Smooth muscle cell (in vitro differentiated cells): ENCODE results near the gene PPP2R2B. TPM values are rescaled to one million over a fixed set of nuclear protein-coding genes. Genes with fewer than 3 reads are reported as not detected.

ENCODE experiments used
- DNase-seq: peaks from one replicate; lab custom pipeline; 2025; ENCODE audit not compliant: unreplicated experiment; lab: John Stamatoyannopoulos, UW
- H2AFZ ChIP-seq: fragments of 200-600 bp; sonication (generic); 2 replicates; pipeline ENCODE4 v1.6.0; 2016; ENCODE audit warnings: antibody characterized with exemption, low read depth, mild to moderate bottlenecking
- H3F3A ChIP-seq: fragments of 200-600 bp; sonication (generic); 2 replicates; pipeline ENCODE4 v1.6.0; 2017; ENCODE audit warnings: antibody characterized with exemption, low read depth
- H3K27ac ChIP-seq: fragments of 200-600 bp; sonication (generic); 2 replicates; pipeline ENCODE4 v1.5.1; 2016; ENCODE audit warnings: low read depth, mild to moderate bottlenecking
- H3K27me3 ChIP-seq: fragments of 200-600 bp; sonication (generic); 2 replicates; pipeline ENCODE4 v1.6.1; 2016; ENCODE audit warnings: low read depth, mild to moderate bottlenecking
- H3K36me3 ChIP-seq: fragments of 200-600 bp; sonication (generic); 2 replicates; pipeline ENCODE4 v1.5.1; 2016; ENCODE audit warnings: low read depth
- H3K4me1 ChIP-seq: fragments of 200-600 bp; sonication (generic); 2 replicates; pipeline ENCODE4 v1.5.1; 2016; ENCODE audit warnings: low read depth
- H3K4me2 ChIP-seq: fragments of 200-600 bp; sonication (generic); 2 replicates; pipeline ENCODE4 v1.6.0; 2016; ENCODE audit warnings: mild to moderate bottlenecking
- H3K4me3 ChIP-seq: fragments of 200-600 bp; sonication (generic); 2 replicates; pipeline ENCODE4 v1.5.1; 2016; ENCODE audit warnings: mild to moderate bottlenecking
- H3K79me2 ChIP-seq: fragments of 200-600 bp; sonication (generic); 2 replicates; pipeline ENCODE4 v1.6.0; 2016; ENCODE audit warnings: low read depth, mild to moderate bottlenecking
- H3K9ac ChIP-seq: fragments of 200-600 bp; sonication (generic); 2 replicates; pipeline ENCODE4 v1.6.0; 2016; ENCODE audit warnings: low read depth
- H3K9me3 ChIP-seq: fragments of 200-600 bp; sonication (generic); replicated peaks from 2 replicates; pipeline ENCODE4 v1.5.1; 2016; ENCODE audit warnings: low read depth
- H4K20me1 ChIP-seq: fragments of 200-600 bp; sonication (generic); 2 replicates; pipeline ENCODE4 v1.6.0; 2016; ENCODE audit warnings: low read depth
- WGBS: methylation state at CpG from one replicate; pipeline ENCODE4 v1.1.7; 2016; ENCODE audit warnings: low lambda C conversion rate; 5-methylcytosine and 5-hydroxymethylcytosine counted together
- polyA plus RNA-seq: library from polyadenylated mRNA; unstranded; fragments of >200 nt; fragmentation: Nextera tagmentation; extraction: Ambion mirVana; gene quantifications from 2 replicates; pipeline ENCODE4 v1.2.1, GENCODE V29; 2016
- total RNA-seq: library from RNA; depleted of rRNA; stranded (reverse); fragments of >200 nt; gene quantifications from 2 replicates; pipeline ENCODE4 v1.2.3, GENCODE V29; 2014
- TF ChIP-seq, protein P1 (sequence below): fragments of 200-600 bp; sonication (generic); IDR thresholded peaks from 2 replicates; pipeline ENCODE4 v1.5.1; 2017; ENCODE audit warnings: borderline replicate concordance, mild to moderate bottlenecking, antibody characterized with exemption; ENCODE audit not compliant: insufficient read depth, poor library complexity, severe bottlenecking

The PPP2R2B gene
- total and polyA plus RNA-seq, 2 experiments from 2014 or later, result 0.89 to 2.2 TPM

DNA sequence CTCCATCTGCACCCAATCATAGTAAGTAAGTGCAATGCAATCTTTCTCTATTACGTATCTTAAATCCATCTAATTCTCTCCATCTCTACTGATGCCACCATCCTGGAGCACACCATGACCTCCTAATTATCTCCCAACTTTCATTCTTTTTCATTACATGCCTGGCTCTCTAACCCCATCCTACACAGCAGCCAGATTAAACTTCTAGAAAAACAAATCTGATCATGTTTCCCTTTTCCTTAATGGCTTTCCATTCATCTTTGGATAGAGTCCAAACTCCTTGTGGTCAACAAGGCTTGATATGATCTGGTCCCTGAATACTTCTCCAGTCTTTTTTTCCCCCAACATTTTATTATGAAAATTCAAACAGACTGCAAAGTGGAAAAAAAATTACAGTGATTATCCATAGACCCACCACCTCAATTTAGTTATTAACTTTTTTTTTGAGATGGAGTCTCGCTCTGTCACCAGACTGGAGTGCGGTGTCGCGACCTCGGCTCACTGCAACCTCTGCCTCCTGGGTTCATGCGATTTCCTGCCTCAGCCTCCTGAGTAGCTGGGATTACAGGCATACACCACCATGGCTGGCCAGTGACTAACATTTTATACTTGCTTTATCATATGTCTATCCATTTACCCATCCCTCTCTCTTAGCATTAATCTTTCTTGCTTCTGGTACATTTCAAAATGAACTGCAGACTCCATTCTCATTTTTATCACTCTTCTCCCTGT, 5.2 kb downstream of the PPP2R2B start:
- Histone ChIP-seq H3K9ac (no peak overlapping the region), H3K4me2 (no peak overlapping the region), H3K27me3 (peaks cover 28% of the 10 kb centered on the region), H3F3A (no peaks in the 10 kb centered on the region), H3K9me3 (no peaks in the 10 kb centered on the region), H3K27ac (no peak overlapping the region), H3K4me3 (no peak overlapping the region), H2AFZ (no peak overlapping the region), H3K36me3 (no peaks in the 10 kb centered on the region), H4K20me1 (no peaks in the 10 kb centered on the region), H3K79me2 (no peaks in the 10 kb centered on the region), H3K4me1 (peaks cover 9% of the 10 kb centered on the region)
- 87% methylated on average over 7 of the region's 7 CpGs for WGBS
- DNase-seq, result no peak
- TF ChIP-seq, protein P1, sequence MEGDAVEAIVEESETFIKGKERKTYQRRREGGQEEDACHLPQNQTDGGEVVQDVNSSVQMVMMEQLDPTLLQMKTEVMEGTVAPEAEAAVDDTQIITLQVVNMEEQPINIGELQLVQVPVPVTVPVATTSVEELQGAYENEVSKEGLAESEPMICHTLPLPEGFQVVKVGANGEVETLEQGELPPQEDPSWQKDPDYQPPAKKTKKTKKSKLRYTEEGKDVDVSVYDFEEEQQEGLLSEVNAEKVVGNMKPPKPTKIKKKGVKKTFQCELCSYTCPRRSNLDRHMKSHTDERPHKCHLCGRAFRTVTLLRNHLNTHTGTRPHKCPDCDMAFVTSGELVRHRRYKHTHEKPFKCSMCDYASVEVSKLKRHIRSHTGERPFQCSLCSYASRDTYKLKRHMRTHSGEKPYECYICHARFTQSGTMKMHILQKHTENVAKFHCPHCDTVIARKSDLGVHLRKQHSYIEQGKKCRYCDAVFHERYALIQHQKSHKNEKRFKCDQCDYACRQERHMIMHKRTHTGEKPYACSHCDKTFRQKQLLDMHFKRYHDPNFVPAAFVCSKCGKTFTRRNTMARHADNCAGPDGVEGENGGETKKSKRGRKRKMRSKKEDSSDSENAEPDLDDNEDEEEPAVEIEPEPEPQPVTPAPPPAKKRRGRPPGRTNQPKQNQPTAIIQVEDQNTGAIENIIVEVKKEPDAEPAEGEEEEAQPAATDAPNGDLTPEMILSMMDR, result no peak

- Histone ChIP-seq H3K4me1 (peaks cover 3% of the 10 kb centered on the region), H3K9me3 (no peaks in the 10 kb centered on the region), H3K4me2 (no peak overlapping the region), H2AFZ (no peak overlapping the region), H4K20me1 (no peaks in the 10 kb centered on the region), H3K36me3 (no peaks in the 10 kb centered on the region), H3K27ac (no peak overlapping the region), H3K9ac (no peak overlapping the region), H3K27me3 (peaks cover 23% of the 10 kb centered on the region), H3K4me3 (no peak overlapping the region), H3K79me2 (no peaks in the 10 kb centered on the region), H3F3A (no peaks in the 10 kb centered on the region)
- TF ChIP-seq, protein P1, result no peak
- DNase-seq, result no peak
- WGBS, result 67% methylated on average over 1 of the region's 1 CpG
Observed at GRCh38 chr5:146872188-146872587, 6.4 kb downstream of the PPP2R2B start.

DNA sequence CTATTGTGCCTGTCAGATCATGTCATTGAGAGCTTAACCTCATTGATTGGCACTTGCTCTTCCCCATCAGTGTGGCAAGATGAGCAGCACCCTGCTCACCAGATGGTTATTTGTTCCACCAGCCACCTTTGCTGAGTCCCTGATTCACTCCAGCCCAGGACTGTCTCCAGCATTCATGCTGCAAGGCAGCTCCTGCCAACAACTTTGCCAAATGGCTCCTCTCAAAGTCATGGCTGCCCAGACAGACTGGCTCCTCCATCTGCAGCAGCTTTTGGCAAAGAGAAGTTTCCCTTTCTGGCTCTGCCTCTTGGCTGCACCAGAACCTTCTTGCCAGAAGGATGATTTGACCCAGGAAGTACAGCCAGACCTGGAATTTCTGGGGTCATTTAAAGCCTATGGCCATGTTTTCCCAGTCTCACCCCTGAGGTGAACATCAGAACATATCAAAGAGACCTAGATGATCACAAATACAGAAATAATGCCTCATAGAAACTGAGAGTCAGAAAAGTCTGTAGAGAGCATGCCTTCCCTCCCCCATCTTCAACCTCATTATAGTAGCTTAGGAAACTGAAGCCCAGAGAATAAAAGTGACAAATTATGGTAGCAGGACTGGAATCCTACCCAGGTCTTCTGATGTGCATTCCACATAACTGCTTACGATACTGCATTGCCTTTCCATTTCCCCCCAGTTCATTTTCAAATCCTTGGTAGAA, 10.4 kb downstream of the PPP2R2B start:
- H2AFZ ChIP-seq, result no peak overlapping the region
- H3K4me1 ChIP-seq, result no peaks in the 10 kb centered on the region
- DNase-seq, result no peak
- H3K4me2 ChIP-seq, result no peak overlapping the region
- H3K9ac ChIP-seq, result no peak overlapping the region
- WGBS, result 91% methylated on average over 1 of the region's 1 CpG
- no peaks in the 10 kb centered on the region for H3F3A ChIP-seq
- H3K36me3 ChIP-seq, result no peaks in the 10 kb centered on the region
- TF ChIP-seq, protein P1, result no peak
- H3K79me2 ChIP-seq, result no peaks in the 10 kb centered on the region
- H3K27ac ChIP-seq, result no peak overlapping the region
- H3K4me3 ChIP-seq, result no peak overlapping the region
- no peaks in the 10 kb centered on the region for H3K27me3 ChIP-seq
- no peaks in the 10 kb centered on the region for H3K9me3 ChIP-seq
- no peaks in the 10 kb centered on the region for H4K20me1 ChIP-seq
